Tibial nerve (tissue), 3 donors: ENCODE measurements around the gene ZNF484.

Experiments
- CTCF ChIP-seq, 5 experiments: fragments of 200-600 bp in 3 of 5; fragments of 450-650 bp in 2 of 5; sonication (generic) in 3 of 5; IDR thresholded peaks; one replicate each; pipeline ENCODE4 v1.5.1; 2016 to 2019; ENCODE audit warnings: antibody characterized with exemption in 5 of 5, mild to moderate bottlenecking in 3 of 5, moderate library complexity in 2 of 5
- POLR2A ChIP-seq, 2 donors: fragments of 450-650 bp; IDR thresholded peaks; one replicate each; pipeline ENCODE4 v1.6.1; 2017; ENCODE audit warnings: antibody characterized with exemption in 2 of 2, mild to moderate bottlenecking in 2 of 2, moderate library complexity in 2 of 2

GRCh38 chr9:92894711-92895362 is 17.0 kb upstream of the ZNF484 start:
- TF ChIP-seq CTCF (IDR thresholded peaks at IDR 0.05) (no peak), POLR2A (IDR thresholded peaks at IDR 0.05) (no peak)
